Measurements from ENCODE around the gene CACNA1C.

The CACNA1C gene

DNA sequence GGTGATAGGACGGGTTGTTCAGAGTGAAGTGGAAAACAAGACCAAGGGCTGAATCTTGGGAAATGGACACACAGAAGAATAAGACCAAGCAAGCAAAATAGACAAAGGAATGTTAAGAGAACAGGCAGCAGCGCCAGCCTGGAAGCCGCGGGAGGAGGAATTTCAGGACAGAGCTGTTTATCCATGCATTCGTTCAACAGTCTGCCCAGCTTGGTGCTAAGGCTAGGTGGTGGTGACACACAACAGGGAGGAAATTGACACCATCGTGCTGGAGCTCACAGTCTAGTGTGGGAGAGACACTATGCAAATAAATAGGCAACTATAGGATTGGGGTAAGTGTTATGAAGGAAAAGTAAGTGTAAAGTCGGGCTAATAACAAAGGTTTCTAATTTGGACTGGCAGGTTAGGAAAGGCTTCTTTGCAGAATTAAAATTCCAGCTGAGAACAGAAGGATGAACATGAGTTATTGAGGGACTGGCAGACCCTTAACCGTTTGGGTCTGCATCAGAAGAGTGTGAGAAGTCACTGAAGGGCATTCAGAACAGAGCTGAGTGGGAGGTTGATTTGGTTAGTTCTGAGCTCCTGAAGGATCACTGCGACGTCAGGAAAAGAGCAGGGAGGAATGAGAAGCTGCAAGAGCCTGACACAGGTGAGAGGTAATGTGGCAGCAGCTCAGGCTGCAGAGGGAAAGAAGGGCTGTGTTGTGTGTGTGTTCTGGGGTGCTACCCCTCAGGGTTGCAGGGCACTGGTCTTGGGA is 499.4 kb downstream of the CACNA1C start:
- no peak overlapping the region for H3K4me3 ChIP-seq (ENCODE audit: low read length)
- H3K36me3 ChIP-seq (ENCODE audit: control insufficient read depth, insufficient read depth, low read length), result no peaks in the 10 kb centered on the region
- no peaks in the 10 kb centered on the region for H3K4me1 ChIP-seq (ENCODE audit: control insufficient read depth, insufficient read depth, low read length)
- no peak overlapping the region for H3K9ac ChIP-seq (ENCODE audit: low read length)
- no peaks in the 10 kb centered on the region for H3K27me3 ChIP-seq (ENCODE audit: control insufficient read depth, insufficient read depth, low read length)
- H3K27ac ChIP-seq (ENCODE audit: low read depth, low read length), result no peak overlapping the region

- Histone ChIP-seq H3K27me3 (ENCODE audit: control insufficient read depth, insufficient read depth, low read length) (no peaks in the 10 kb centered on the region), H3K36me3 (ENCODE audit: control insufficient read depth, insufficient read depth, low read length) (no peaks in the 10 kb centered on the region), H3K4me1 (ENCODE audit: control insufficient read depth, insufficient read depth, low read length) (no peaks in the 10 kb centered on the region), H3K9ac (ENCODE audit: low read length) (no peak overlapping the region), H3K4me3 (ENCODE audit: low read length) (no peak overlapping the region), H3K27ac (ENCODE audit: low read depth, low read length) (no peak overlapping the region)
Observed at GRCh38 chr12:2553388-2554126, 500.8 kb downstream of the CACNA1C start.

GRCh38 chr12:2555487-2556082 is 502.8 kb downstream of the CACNA1C start:
- Histone ChIP-seq H3K9ac (ENCODE audit: low read length) (no peak overlapping the region), H3K4me3 (ENCODE audit: low read length) (no peak overlapping the region), H3K27ac (ENCODE audit: low read depth, low read length) (no peak overlapping the region), H3K27me3 (ENCODE audit: control insufficient read depth, insufficient read depth, low read length) (no peaks in the 10 kb centered on the region), H3K36me3 (ENCODE audit: control insufficient read depth, insufficient read depth, low read length) (no peaks in the 10 kb centered on the region), H3K4me1 (ENCODE audit: control insufficient read depth, insufficient read depth, low read length) (no peaks in the 10 kb centered on the region)

- no peaks in the 10 kb centered on the region for H3K4me1 ChIP-seq (ENCODE audit: control insufficient read depth, insufficient read depth, low read length)
- H3K27me3 ChIP-seq (ENCODE audit: control insufficient read depth, insufficient read depth, low read length), result no peaks in the 10 kb centered on the region
- H3K4me3 ChIP-seq (ENCODE audit: low read length), result no peak overlapping the region
- H3K9ac ChIP-seq (ENCODE audit: low read length), result no peak overlapping the region
- H3K27ac ChIP-seq (ENCODE audit: low read depth, low read length), result no peak overlapping the region
- no peaks in the 10 kb centered on the region for H3K36me3 ChIP-seq (ENCODE audit: control insufficient read depth, insufficient read depth, low read length)
Observed at GRCh38 chr12:2557597-2557996, 504.8 kb downstream of the CACNA1C start.

DNA sequence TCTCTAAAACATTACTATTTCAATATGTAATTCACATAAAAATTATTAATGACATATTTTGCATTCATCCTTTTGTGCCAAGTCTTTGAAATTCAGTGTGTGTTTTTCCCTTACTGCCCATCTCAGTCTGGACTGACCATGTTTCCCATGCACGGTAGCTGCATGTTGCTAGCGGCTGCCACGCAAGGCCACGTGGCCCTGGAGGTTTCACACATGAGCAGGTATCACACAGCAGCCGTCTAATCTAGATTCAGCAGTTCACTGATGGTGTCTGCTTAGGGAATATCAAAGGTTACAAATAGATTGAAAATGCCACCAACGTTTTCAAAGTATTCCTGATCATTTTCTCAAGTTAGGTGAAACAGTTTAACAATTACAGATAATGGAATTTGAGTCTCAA is 507.1 kb downstream of the CACNA1C start:
- Histone ChIP-seq H3K36me3 (ENCODE audit: control insufficient read depth, insufficient read depth, low read length) (no peaks in the 10 kb centered on the region), H3K9ac (ENCODE audit: low read length) (no peak overlapping the region), H3K4me3 (ENCODE audit: low read length) (no peak overlapping the region), H3K4me1 (ENCODE audit: control insufficient read depth, insufficient read depth, low read length) (no peaks in the 10 kb centered on the region), H3K27me3 (ENCODE audit: control insufficient read depth, insufficient read depth, low read length) (no peaks in the 10 kb centered on the region), H3K27ac (ENCODE audit: low read depth, low read length) (no peak overlapping the region)

- H3K27me3 ChIP-seq (ENCODE audit: control insufficient read depth, insufficient read depth, low read length), result no peaks in the 10 kb centered on the region
- no peak overlapping the region for H3K9ac ChIP-seq (ENCODE audit: low read length)
- no peak overlapping the region for H3K27ac ChIP-seq (ENCODE audit: low read depth, low read length)
- no peaks in the 10 kb centered on the region for H3K36me3 ChIP-seq (ENCODE audit: control insufficient read depth, insufficient read depth, low read length)
- no peak overlapping the region for H3K4me3 ChIP-seq (ENCODE audit: low read length)
- H3K4me1 ChIP-seq (ENCODE audit: control insufficient read depth, insufficient read depth, low read length), result no peaks in the 10 kb centered on the region
Observed at GRCh38 chr12:2560356-2560755, 507.6 kb downstream of the CACNA1C start.

DNA sequence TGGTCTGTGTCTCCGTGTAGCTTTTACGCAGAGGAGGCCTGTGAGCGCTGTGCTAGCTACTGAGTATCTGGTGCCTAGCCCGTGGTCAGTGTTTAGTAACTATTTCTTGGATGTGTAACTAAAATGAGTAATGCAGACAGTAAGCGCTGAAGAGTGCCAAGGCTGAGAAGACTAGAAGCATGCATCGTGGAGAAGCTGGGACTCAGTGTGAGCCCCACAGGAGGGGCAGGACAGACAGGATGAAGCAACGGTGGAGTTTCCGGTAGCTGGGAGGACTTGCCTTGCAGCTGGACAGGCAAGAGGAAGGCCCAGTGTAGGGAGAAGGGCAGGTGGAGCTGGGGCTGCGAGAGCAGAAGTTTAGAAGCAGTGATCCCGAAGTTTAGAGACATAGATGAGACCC is 508.6 kb downstream of the CACNA1C start:
- no peaks in the 10 kb centered on the region for H3K4me1 ChIP-seq (ENCODE audit: control insufficient read depth, insufficient read depth, low read length)
- H3K9ac ChIP-seq (ENCODE audit: low read length), result no peak overlapping the region
- no peak overlapping the region for H3K4me3 ChIP-seq (ENCODE audit: low read length)
- H3K27ac ChIP-seq (ENCODE audit: low read depth, low read length), result no peak overlapping the region
- no peaks in the 10 kb centered on the region for H3K27me3 ChIP-seq (ENCODE audit: control insufficient read depth, insufficient read depth, low read length)
- no peaks in the 10 kb centered on the region for H3K36me3 ChIP-seq (ENCODE audit: control insufficient read depth, insufficient read depth, low read length)

- Histone ChIP-seq H3K27ac (ENCODE audit: low read depth, low read length) (no peak overlapping the region), H3K9ac (ENCODE audit: low read length) (no peak overlapping the region), H3K4me3 (ENCODE audit: low read length) (no peak overlapping the region), H3K36me3 (ENCODE audit: control insufficient read depth, insufficient read depth, low read length) (no peaks in the 10 kb centered on the region), H3K27me3 (ENCODE audit: control insufficient read depth, insufficient read depth, low read length) (no peaks in the 10 kb centered on the region), H3K4me1 (ENCODE audit: control insufficient read depth, insufficient read depth, low read length) (no peaks in the 10 kb centered on the region)
Observed at GRCh38 chr12:2562400-2562799, 509.6 kb downstream of the CACNA1C start.

DNA sequence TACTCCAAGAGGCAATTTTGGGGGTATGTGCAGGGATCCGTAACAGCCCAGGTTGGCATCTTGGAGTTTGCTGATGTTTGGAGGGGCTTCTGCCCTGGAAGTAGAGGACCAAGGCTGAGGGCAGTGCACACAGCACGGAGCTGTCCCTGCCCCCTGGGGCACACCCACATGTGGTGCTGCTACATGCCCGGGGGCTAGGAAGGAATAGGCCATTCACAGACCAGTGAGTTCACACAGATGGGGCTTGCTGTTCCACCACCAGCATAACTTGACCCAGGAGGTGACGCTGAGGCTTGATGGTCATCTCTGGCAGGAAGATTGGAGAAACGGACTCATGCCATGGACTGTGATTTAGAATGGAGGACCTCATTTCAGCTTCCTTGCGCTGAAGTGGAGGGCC is 510.9 kb downstream of the CACNA1C start:
- Histone ChIP-seq H3K36me3 (ENCODE audit: control insufficient read depth, insufficient read depth, low read length) (no peaks in the 10 kb centered on the region), H3K9ac (ENCODE audit: low read length) (no peak overlapping the region), H3K27ac (ENCODE audit: low read depth, low read length) (no peak overlapping the region), H3K4me3 (ENCODE audit: low read length) (no peak overlapping the region), H3K27me3 (ENCODE audit: control insufficient read depth, insufficient read depth, low read length) (no peaks in the 10 kb centered on the region), H3K4me1 (ENCODE audit: control insufficient read depth, insufficient read depth, low read length) (no peaks in the 10 kb centered on the region)

- Histone ChIP-seq H3K4me1 (ENCODE audit: control insufficient read depth, insufficient read depth, low read length) (no peaks in the 10 kb centered on the region), H3K27ac (ENCODE audit: low read depth, low read length) (no peak overlapping the region), H3K9ac (ENCODE audit: low read length) (no peak overlapping the region), H3K27me3 (ENCODE audit: control insufficient read depth, insufficient read depth, low read length) (no peaks in the 10 kb centered on the region), H3K36me3 (ENCODE audit: control insufficient read depth, insufficient read depth, low read length) (no peaks in the 10 kb centered on the region), H3K4me3 (ENCODE audit: low read length) (no peak overlapping the region)
Observed at GRCh38 chr12:2566161-2566560, 513.4 kb downstream of the CACNA1C start.

DNA sequence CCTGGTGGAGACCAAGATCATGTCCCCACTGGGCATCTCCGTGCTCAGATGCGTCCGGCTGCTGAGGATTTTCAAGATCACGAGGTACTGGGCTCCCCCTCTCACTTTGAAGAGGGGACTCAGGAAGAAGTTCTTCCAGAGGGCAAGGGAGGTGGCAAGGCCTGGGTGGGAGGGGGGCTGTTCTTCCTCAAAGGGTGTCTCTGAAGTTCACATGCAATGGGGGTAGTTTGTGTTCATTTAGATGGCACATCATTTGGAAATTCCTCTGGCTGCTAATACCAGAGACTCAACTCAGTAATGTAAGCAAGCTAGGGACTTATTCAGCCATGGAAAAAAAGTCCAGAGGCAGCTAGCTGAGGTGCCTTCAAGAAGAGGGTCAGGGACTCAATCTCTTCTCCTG is 514.9 kb downstream of the CACNA1C start:
- H3K4me1 ChIP-seq (ENCODE audit: control insufficient read depth, insufficient read depth, low read length), result no peaks in the 10 kb centered on the region

DNA sequence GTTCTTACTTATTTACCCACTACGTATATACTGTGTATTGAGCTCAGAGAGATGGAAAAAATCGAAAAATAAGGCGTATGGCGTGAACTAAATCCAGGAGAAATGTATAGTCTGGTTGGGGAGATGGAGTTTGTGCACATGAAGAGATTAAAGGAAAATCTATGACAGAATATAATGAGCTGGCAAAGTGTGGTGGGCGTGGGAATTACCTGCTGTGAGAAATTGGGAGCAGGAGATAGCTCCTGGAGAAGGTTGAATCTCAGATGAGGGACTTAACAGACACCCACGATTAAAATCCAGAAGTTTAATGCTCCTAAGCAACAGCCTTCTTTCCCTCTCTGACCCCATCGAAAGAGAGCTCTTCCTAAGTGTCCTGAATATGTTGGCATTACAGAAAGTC is 517.8 kb downstream of the CACNA1C start:
- Histone ChIP-seq H3K4me1 (ENCODE audit: control insufficient read depth, insufficient read depth, low read length) (no peaks in the 10 kb centered on the region), H3K27me3 (ENCODE audit: control insufficient read depth, insufficient read depth, low read length) (no peaks in the 10 kb centered on the region), H3K36me3 (ENCODE audit: control insufficient read depth, insufficient read depth, low read length) (no peaks in the 10 kb centered on the region), H3K27ac (ENCODE audit: low read depth, low read length) (no peak overlapping the region), H3K9ac (ENCODE audit: low read length) (no peak overlapping the region), H3K4me3 (ENCODE audit: low read length) (no peak overlapping the region)

More for the DNA sequence above, 514.9 kb downstream of the CACNA1C start:
- H3K27ac ChIP-seq (ENCODE audit: low read depth, low read length), result no peak overlapping the region
- H3K36me3 ChIP-seq (ENCODE audit: control insufficient read depth, insufficient read depth, low read length), result no peaks in the 10 kb centered on the region
- H3K9ac ChIP-seq (ENCODE audit: low read length), result no peak overlapping the region
- no peaks in the 10 kb centered on the region for H3K27me3 ChIP-seq (ENCODE audit: control insufficient read depth, insufficient read depth, low read length)
- H3K4me3 ChIP-seq (ENCODE audit: low read length), result no peak overlapping the region
